GM18505 (cell line): Measurements from ENCODE around the gene AOPEP.

Source experiments
- ATAC-seq: cut with Tn5 transposase; IDR thresholded peaks from one replicate; pipeline ENCODE4 v1.9.1; 2021; ENCODE audit not compliant: unreplicated experiment
- POLR2A ChIP-seq: IDR thresholded peaks from 4 replicates; pipeline ENCODE4 v1.6.1; 2011; ENCODE audit warnings: borderline replicate concordance; ENCODE audit not compliant: insufficient read depth, insufficient read length; ENCODE audit errors: extremely low read depth

AOPEP gene

GRCh38 chr9:94922691-94923107 lies 196.2 kb downstream of the AOPEP start:
- ATAC-seq, result no peak

GRCh38 chr9:94923326-94924089 lies 197.0 kb downstream of the AOPEP start:
- TF ChIP-seq POLR2A, result no peak
- no peak for ATAC-seq

More at GRCh38 chr9:94922691-94923107, 196.2 kb downstream of the AOPEP start:
- no peak for TF ChIP-seq POLR2A

GRCh38 chr9:94925751-94926430 lies 199.4 kb downstream of the AOPEP start:
- no peak for ATAC-seq
- no peak for TF ChIP-seq POLR2A

GRCh38 chr9:94926431-94926800 lies 199.9 kb downstream of the AOPEP start:
- no peak for ATAC-seq
- TF ChIP-seq POLR2A, result no peak

- TF ChIP-seq POLR2A, result no peak
- ATAC-seq, result no peak
Observed at GRCh38 chr9:94927048-94927761, 200.7 kb downstream of the AOPEP start.

- ATAC-seq, result no peak
- TF ChIP-seq POLR2A, result no peak
Observed at GRCh38 chr9:94927762-94928670, 201.5 kb downstream of the AOPEP start.

GRCh38 chr9:94928691-94929368 lies 202.3 kb downstream of the AOPEP start:
- ATAC-seq, result no peak
- TF ChIP-seq POLR2A, result no peak

GRCh38 chr9:94929369-94929756 lies 202.9 kb downstream of the AOPEP start:
- no peak for TF ChIP-seq POLR2A
- no peak for ATAC-seq

GRCh38 chr9:94931036-94931633 lies 204.6 kb downstream of the AOPEP start:
- ATAC-seq, result no peak
- TF ChIP-seq POLR2A, result no peak

- TF ChIP-seq POLR2A, result no peak
- ATAC-seq, result no peak
Observed at GRCh38 chr9:94931740-94932139, 205.2 kb downstream of the AOPEP start.

GRCh38 chr9:94932652-94933510 lies 206.4 kb downstream of the AOPEP start:
- no peak for ATAC-seq
- TF ChIP-seq POLR2A, result no peak
